ENCODE measurements around the gene GGN. TPM values are rescaled to one million over a fixed set of nuclear protein-coding genes. Genes with fewer than 3 reads are reported as not detected.
A peak's percentile ranks its signal among the peaks of the same experiment; 100 is the strongest.

Gene GGN
- total RNA-seq, 1 donor from 2014 or later = not detected

GRCh38 chr19:38386300-38386970 lies 1.4 kb downstream of the GGN start:
- H3K4me1 ChIP-seq = peaks cover 39% of the 10 kb centered on the region
- peak overlapping the region in 1 of 2 donors; percentile 56 for H3K4me3 ChIP-seq
- intact Hi-C loops (cut with DNase I) = no loop called here
- TF ChIP-seq CTCF (IDR thresholded peaks at IDR 0.05) (no peak), POLR2AphosphoS5 (IDR thresholded peaks at IDR 0.05; ENCODE audit: insufficient read depth in 1 of 2, low read depth in 1 of 2) (no peak), POLR2A (IDR thresholded peaks at IDR 0.05) (no peak)
- no peaks in the 10 kb centered on the region for H3K9me3 ChIP-seq
- DNase-seq (ENCODE audit: extremely low spot score in 2 of 2) = no peak
- H3K27me3 ChIP-seq = no peaks in the 10 kb centered on the region
- H3K27ac ChIP-seq = no peak overlapping the region
- H3K36me3 ChIP-seq = peaks cover 0 to 30% of the 10 kb centered on the region in 2 donors

- H3K27ac ChIP-seq = no peak overlapping the region
- TF ChIP-seq CTCF (IDR thresholded peaks at IDR 0.05) = no peak
- no peak for TF ChIP-seq POLR2AphosphoS5 (IDR thresholded peaks at IDR 0.05; ENCODE audit: insufficient read depth in 1 of 2, low read depth in 1 of 2)
- TF ChIP-seq POLR2A (IDR thresholded peaks at IDR 0.05) = no peak
- H3K4me3 ChIP-seq = no peak overlapping the region
- no peaks in the 10 kb centered on the region for H3K27me3 ChIP-seq
- H3K9me3 ChIP-seq = no peaks in the 10 kb centered on the region
- no peak for DNase-seq (ENCODE audit: extremely low spot score in 2 of 2)
- H3K36me3 ChIP-seq = peaks cover 0 to 36% of the 10 kb centered on the region in 2 donors
- H3K4me1 ChIP-seq = peaks cover 39% of the 10 kb centered on the region
- intact Hi-C loops (cut with DNase I) = no loop called here
Measured at GRCh38 chr19:38385804-38386257, 2.0 kb downstream of the GGN start.

DNA sequence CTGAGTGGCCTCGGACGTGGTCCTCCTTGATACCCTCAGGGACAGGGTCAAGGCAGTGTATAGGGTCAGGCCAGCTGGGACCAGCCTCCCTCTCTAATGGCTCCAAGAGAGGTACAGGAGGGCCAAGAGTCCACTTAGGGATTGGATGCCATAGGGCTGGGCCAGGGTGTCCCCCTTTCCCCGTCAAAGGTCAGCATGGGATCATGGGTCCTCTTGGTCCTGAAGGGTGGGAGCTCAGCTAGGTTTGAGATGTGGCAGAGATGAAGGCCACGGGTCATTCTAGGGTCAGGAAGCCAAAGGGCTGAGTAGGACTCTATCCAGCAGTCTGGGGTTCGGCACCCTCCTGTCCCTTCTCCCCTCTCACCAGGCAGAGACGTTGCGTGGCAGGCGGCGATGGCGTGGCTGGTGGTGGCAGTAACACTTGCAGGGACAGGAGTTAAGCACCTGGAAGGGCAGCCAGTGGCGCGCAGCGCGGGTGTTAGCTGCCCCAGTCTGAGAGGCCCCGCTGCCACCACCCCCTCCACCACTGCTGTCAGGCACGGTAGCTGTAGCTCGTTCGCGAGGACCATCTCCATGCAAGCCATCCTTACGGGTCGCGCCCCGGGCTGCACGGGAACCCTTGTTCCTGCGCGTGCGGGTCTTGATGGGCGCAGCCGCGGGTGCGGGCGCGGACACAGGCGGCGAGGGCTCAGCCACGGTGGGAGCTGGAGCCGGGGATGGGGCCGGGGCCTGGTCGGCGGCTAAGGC lies 2.6 kb downstream of the GGN start:
- Histone ChIP-seq H3K27me3 (no peaks in the 10 kb centered on the region), H3K4me1 (peaks cover 39% of the 10 kb centered on the region), H3K9me3 (no peaks in the 10 kb centered on the region), H3K4me3 (no peak overlapping the region), H3K36me3 (peaks cover 0 to 42% of the 10 kb centered on the region in 2 donors), H3K27ac (no peak overlapping the region)
- DNase-seq (ENCODE audit: extremely low spot score in 2 of 2) = no peak
- no peak for TF ChIP-seq POLR2AphosphoS5 (IDR thresholded peaks at IDR 0.05; ENCODE audit: insufficient read depth in 1 of 2, low read depth in 1 of 2)
- no peak for TF ChIP-seq POLR2A (IDR thresholded peaks at IDR 0.05)
- TF ChIP-seq CTCF (IDR thresholded peaks at IDR 0.05) = no peak
- intact Hi-C loops (cut with DNase I) = no loop called here

DNA sequence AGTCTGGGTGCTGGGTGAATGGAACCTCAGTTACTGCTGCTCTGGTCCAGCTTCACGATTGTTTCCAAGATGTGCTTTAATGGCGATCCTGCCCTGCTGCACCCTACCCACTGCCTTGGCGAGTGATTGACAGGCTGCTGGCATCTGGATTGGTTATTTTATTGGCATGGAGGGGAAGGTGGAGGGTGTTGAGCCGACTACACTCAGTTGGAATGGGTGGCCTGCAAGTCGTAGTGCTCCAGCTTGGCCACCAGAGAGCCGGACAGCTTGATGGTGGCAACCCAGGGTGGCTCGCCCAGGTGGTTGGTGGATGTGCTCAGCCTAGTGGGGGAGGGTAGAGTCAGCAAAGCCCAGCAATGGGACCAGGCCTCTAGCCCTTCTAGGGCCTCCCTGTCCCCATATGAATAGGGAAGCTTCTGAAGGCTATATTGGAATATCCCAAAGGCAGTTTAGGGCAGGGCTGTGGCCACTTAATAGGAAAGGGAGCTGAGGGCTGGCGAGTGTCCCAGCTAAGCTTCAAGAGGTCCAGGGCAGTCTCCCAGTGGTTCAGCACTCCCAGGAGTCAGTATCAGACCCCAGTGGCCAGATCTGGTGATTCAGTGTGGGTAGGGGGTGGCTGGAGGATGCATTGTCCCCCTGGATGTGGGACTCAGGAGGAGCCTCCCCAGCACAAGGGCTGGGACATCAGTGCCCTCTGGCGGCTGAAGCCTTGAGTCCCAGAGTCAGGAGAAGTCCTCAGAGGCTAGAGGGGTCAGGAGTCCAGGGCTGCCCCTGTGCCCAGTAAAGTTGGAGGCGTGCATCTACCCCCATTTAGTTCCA lies 3.4 kb downstream of the GGN start:
- no peak overlapping the region for H3K27ac ChIP-seq
- H3K27me3 ChIP-seq = no peaks in the 10 kb centered on the region
- intact Hi-C loops (cut with DNase I) = no loop called here
- H3K36me3 ChIP-seq = peaks cover 0 to 49% of the 10 kb centered on the region in 2 donors
- no peak for DNase-seq (ENCODE audit: extremely low spot score in 2 of 2)
- H3K9me3 ChIP-seq = no peaks in the 10 kb centered on the region
- H3K4me1 ChIP-seq = peaks cover 36% of the 10 kb centered on the region
- TF ChIP-seq POLR2A (IDR thresholded peaks at IDR 0.05) = no peak
- TF ChIP-seq POLR2AphosphoS5 (IDR thresholded peaks at IDR 0.05; ENCODE audit: insufficient read depth in 1 of 2, low read depth in 1 of 2) = no peak
- no peak for TF ChIP-seq CTCF (IDR thresholded peaks at IDR 0.05)
- no peak overlapping the region for H3K4me3 ChIP-seq

Data from vagina (tissue), 2 donors.